Smooth muscle cell (in vitro differentiated cells): ENCODE data around the gene UCP3. TPM values are rescaled to one million over a fixed set of nuclear protein-coding genes. Genes with fewer than 3 reads are reported as not detected.

Source experiments
- DNase-seq: peaks from one replicate; lab custom pipeline; 2025; ENCODE audit not compliant: unreplicated experiment; lab: John Stamatoyannopoulos, UW
- H2AFZ ChIP-seq: fragments of 200-600 bp; sonication (generic); 2 replicates; pipeline ENCODE4 v1.6.0; 2016; ENCODE audit warnings: antibody characterized with exemption, low read depth, mild to moderate bottlenecking
- H3F3A ChIP-seq: fragments of 200-600 bp; sonication (generic); 2 replicates; pipeline ENCODE4 v1.6.0; 2017; ENCODE audit warnings: antibody characterized with exemption, low read depth
- H3K27ac ChIP-seq: fragments of 200-600 bp; sonication (generic); 2 replicates; pipeline ENCODE4 v1.5.1; 2016; ENCODE audit warnings: low read depth, mild to moderate bottlenecking
- H3K27me3 ChIP-seq: fragments of 200-600 bp; sonication (generic); 2 replicates; pipeline ENCODE4 v1.6.1; 2016; ENCODE audit warnings: low read depth, mild to moderate bottlenecking
- H3K36me3 ChIP-seq: fragments of 200-600 bp; sonication (generic); 2 replicates; pipeline ENCODE4 v1.5.1; 2016; ENCODE audit warnings: low read depth
- H3K4me1 ChIP-seq: fragments of 200-600 bp; sonication (generic); 2 replicates; pipeline ENCODE4 v1.5.1; 2016; ENCODE audit warnings: low read depth
- H3K4me2 ChIP-seq: fragments of 200-600 bp; sonication (generic); 2 replicates; pipeline ENCODE4 v1.6.0; 2016; ENCODE audit warnings: mild to moderate bottlenecking
- H3K4me3 ChIP-seq: fragments of 200-600 bp; sonication (generic); 2 replicates; pipeline ENCODE4 v1.5.1; 2016; ENCODE audit warnings: mild to moderate bottlenecking
- H3K79me2 ChIP-seq: fragments of 200-600 bp; sonication (generic); 2 replicates; pipeline ENCODE4 v1.6.0; 2016; ENCODE audit warnings: low read depth, mild to moderate bottlenecking
- H3K9ac ChIP-seq: fragments of 200-600 bp; sonication (generic); 2 replicates; pipeline ENCODE4 v1.6.0; 2016; ENCODE audit warnings: low read depth
- H3K9me3 ChIP-seq: fragments of 200-600 bp; sonication (generic); replicated peaks from 2 replicates; pipeline ENCODE4 v1.5.1; 2016; ENCODE audit warnings: low read depth
- H4K20me1 ChIP-seq: fragments of 200-600 bp; sonication (generic); 2 replicates; pipeline ENCODE4 v1.6.0; 2016; ENCODE audit warnings: low read depth
- WGBS: methylation state at CpG from one replicate; pipeline ENCODE4 v1.1.7; 2016; ENCODE audit warnings: low lambda C conversion rate; 5-methylcytosine and 5-hydroxymethylcytosine counted together
- polyA plus RNA-seq: library from polyadenylated mRNA; unstranded; fragments of >200 nt; fragmentation: Nextera tagmentation; extraction: Ambion mirVana; gene quantifications from 2 replicates; pipeline ENCODE4 v1.2.1, GENCODE V29; 2016
- total RNA-seq: library from RNA; depleted of rRNA; stranded (reverse); fragments of >200 nt; gene quantifications from 2 replicates; pipeline ENCODE4 v1.2.3, GENCODE V29; 2014
- TF ChIP-seq, protein P1 (sequence below): fragments of 200-600 bp; sonication (generic); IDR thresholded peaks from 2 replicates; pipeline ENCODE4 v1.5.1; 2017; ENCODE audit warnings: borderline replicate concordance, mild to moderate bottlenecking, antibody characterized with exemption; ENCODE audit not compliant: insufficient read depth, poor library complexity, severe bottlenecking

Gene UCP3
- total and polyA plus RNA-seq, 2 experiments from 2014 or later: 0.85 to 0.88 TPM

DNA sequence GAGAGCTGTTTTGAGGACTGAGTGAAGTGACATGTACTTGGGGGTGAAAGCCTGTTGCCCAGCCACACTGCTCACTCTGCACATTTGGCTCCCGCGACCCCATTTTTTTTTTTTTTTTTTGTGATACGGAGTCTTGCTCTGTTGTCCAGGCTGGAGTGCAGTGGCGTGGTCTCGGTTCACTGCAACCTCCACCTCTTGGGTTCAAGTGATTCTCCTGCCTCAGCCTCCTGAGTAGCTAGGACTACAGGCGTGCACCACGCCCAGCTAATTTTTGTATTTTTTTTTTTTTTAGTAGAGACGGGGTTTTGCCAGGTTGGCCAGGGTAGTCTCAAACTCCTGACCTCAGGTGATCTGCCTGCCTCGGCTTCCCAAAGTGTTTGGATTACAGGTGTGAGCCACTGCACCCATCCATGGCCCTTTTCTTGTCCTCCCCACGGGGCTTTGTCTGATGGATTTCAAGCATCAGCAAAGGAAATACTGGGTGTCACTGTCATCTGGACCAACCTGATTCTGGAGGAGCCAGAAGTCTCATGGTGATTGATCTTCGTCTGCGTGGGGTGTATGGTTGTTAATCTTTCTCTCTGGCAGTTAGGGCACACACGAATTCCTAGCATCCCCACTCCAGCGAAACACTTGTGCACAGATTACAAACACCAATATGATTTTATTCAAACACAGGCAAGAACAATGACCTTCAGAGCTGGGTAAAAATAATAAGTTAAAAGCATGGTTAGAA lies 3.4 kb upstream of the UCP3 start:
- H2AFZ ChIP-seq: no peak overlapping the region
- no peak for DNase-seq
- no peak overlapping the region for H3K9ac ChIP-seq
- TF ChIP-seq, protein P1, sequence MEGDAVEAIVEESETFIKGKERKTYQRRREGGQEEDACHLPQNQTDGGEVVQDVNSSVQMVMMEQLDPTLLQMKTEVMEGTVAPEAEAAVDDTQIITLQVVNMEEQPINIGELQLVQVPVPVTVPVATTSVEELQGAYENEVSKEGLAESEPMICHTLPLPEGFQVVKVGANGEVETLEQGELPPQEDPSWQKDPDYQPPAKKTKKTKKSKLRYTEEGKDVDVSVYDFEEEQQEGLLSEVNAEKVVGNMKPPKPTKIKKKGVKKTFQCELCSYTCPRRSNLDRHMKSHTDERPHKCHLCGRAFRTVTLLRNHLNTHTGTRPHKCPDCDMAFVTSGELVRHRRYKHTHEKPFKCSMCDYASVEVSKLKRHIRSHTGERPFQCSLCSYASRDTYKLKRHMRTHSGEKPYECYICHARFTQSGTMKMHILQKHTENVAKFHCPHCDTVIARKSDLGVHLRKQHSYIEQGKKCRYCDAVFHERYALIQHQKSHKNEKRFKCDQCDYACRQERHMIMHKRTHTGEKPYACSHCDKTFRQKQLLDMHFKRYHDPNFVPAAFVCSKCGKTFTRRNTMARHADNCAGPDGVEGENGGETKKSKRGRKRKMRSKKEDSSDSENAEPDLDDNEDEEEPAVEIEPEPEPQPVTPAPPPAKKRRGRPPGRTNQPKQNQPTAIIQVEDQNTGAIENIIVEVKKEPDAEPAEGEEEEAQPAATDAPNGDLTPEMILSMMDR: no peak
- H3K4me1 ChIP-seq: no peaks in the 10 kb centered on the region
- H3K27ac ChIP-seq: peak overlapping the region; percentile 11
- H3K9me3 ChIP-seq: no peaks in the 10 kb centered on the region
- H4K20me1 ChIP-seq: no peaks in the 10 kb centered on the region
- H3K36me3 ChIP-seq: no peaks in the 10 kb centered on the region
- 96% methylated on average over 14 of the region's 14 CpGs for WGBS
- H3K79me2 ChIP-seq: no peaks in the 10 kb centered on the region
- peak overlapping the region; percentile 39 for H3K4me2 ChIP-seq
- no peaks in the 10 kb centered on the region for H3F3A ChIP-seq
- no peak overlapping the region for H3K4me3 ChIP-seq
- H3K27me3 ChIP-seq: no peaks in the 10 kb centered on the region

DNA sequence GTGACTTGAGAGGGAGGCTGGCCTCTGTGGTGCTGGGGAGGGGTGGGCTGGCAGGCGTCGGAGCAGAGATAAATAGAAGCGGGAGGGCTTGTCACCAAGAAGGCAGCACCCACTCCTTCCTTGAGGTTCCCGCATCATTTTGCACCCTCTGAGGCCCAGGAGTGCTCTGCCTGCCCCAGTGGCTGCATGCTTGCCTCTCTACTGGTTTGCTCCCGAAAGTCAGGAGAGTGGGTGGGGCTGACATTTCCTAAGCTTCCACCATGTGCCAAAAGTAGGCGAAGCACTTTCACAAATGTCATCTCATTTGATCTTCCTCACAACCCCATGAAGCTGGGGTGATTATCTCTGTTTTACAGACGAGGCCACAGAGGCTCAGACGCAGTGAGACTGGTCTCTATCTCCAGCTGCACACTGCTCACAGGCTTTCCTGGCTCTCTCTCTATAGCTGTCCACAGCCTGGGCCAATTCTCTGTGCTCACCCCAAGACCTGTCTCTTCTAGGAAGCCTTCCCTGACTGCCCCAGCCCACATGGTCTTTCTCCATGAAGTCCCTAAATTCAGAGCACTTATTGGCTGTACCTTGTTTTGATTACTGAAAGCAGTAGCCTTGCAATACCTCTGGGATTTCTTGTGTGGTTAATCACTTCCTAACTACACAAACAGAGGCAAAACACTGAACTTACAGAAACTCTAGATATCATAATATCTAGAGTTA lies 2.6 kb upstream of the UCP3 start:
- Histone ChIP-seq H3K27me3 (no peaks in the 10 kb centered on the region), H3K9me3 (no peaks in the 10 kb centered on the region), H3K9ac (no peak overlapping the region), H3K27ac (peak overlapping the region; percentile 11), H3K79me2 (no peaks in the 10 kb centered on the region), H3K4me1 (no peaks in the 10 kb centered on the region), H3K4me3 (no peak overlapping the region), H3F3A (no peaks in the 10 kb centered on the region), H4K20me1 (no peaks in the 10 kb centered on the region), H3K4me2 (peak overlapping the region; percentile 39), H3K36me3 (no peaks in the 10 kb centered on the region), H2AFZ (no peak overlapping the region)
- WGBS: 40% methylated on average over 8 of the region's 8 CpGs
- TF ChIP-seq, protein P1: no peak
- no peak for DNase-seq

DNA sequence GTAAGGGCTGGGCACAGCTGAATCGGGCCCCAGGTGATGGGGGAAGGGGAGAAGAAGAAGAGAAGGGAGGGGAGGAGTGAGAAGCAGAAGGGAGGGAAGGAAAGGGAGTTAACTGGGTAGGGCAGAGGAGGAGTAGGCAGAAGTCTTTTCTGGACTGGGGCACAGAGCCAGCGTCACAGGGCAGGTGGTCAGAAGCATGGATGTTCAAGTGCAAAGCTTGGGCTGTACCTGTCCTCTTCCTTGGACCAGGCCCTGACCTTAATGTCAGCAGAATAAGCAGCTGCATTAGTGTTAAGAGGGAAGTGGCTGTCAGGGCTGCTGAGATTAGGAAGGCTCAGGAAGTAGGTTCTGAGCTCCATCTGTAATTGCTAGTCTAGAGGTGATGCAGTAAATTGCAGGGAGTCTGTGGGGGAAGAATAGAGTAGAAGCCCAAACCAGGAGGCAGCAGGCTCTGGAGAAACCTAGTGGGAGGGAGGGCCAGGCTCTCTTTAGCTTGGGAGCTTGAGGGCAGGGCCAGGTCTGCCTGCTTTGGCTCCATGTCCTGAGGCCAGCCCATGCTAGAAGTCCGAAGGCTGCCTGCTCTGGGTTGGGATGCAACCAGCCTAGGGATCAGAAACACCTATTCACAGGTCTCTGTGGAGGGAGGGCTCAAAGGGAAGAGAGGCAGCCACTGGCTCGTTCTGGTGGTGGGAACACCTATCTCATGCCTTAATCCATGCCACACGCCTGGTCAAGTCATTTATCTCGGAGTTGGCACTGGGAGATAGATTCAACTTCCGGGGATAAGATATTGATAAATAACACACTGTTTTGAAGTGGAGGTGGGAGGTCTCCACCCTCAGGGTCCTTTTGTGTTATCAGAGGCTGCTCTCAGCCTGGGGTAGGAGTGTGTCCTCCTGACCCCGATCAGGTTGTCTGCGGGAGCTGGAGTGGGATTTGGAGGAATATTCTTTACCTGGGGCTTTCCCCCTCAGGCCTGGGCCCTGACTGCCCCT lies 1.7 kb upstream of the UCP3 start:
- Histone ChIP-seq H4K20me1 (no peaks in the 10 kb centered on the region), H3K4me3 (no peak overlapping the region), H3F3A (no peaks in the 10 kb centered on the region), H3K27ac (no peak overlapping the region), H3K79me2 (no peaks in the 10 kb centered on the region), H3K4me2 (no peak overlapping the region), H3K9me3 (no peaks in the 10 kb centered on the region), H3K27me3 (no peaks in the 10 kb centered on the region), H3K4me1 (no peaks in the 10 kb centered on the region), H3K36me3 (no peaks in the 10 kb centered on the region), H3K9ac (no peak overlapping the region), H2AFZ (no peak overlapping the region)
- no peak for DNase-seq
- WGBS: 93% methylated on average over 9 of the region's 9 CpGs
- TF ChIP-seq, protein P1: no peak
